Endothelial cell (in vitro differentiated cells): ENCODE results near the gene ENOSF1. TPM values are rescaled to one million over a fixed set of nuclear protein-coding genes. Genes with fewer than 3 reads are reported as not detected.

Source experiments
- DNase-seq: peaks from one replicate; pipeline ENCODE4 v3.0.0; 2021; ENCODE audit warnings: low spot score
- H3K27ac Mint-ChIP-seq: one replicate; pipeline ENCODE4 v1.8.0; 2021; ENCODE audit warnings: mixed read lengths, inconsistent platforms; ENCODE audit not compliant: unreplicated experiment
- H3K27me3 Mint-ChIP-seq: one replicate; pipeline ENCODE4 v1.8.0; 2021; ENCODE audit warnings: mild to moderate bottlenecking, moderate library complexity, mixed read lengths, inconsistent platforms; ENCODE audit not compliant: unreplicated experiment
- H3K36me3 Mint-ChIP-seq: one replicate; pipeline ENCODE4 v1.8.0; 2021; ENCODE audit warnings: mild to moderate bottlenecking, low read depth, mixed read lengths, inconsistent platforms; ENCODE audit not compliant: unreplicated experiment
- H3K4me1 Mint-ChIP-seq: one replicate; pipeline ENCODE4 v1.8.0; 2021; ENCODE audit warnings: mild to moderate bottlenecking, mixed read lengths, inconsistent platforms; ENCODE audit not compliant: unreplicated experiment
- H3K4me3 Mint-ChIP-seq: one replicate; pipeline ENCODE4 v1.8.0; 2021; ENCODE audit warnings: mild to moderate bottlenecking, mixed read lengths, inconsistent platforms; ENCODE audit not compliant: unreplicated experiment
- H3K9me3 Mint-ChIP-seq: one replicate; pipeline ENCODE4 v1.8.0; 2021; ENCODE audit warnings: mixed read lengths, inconsistent platforms; ENCODE audit not compliant: unreplicated experiment
- CTCF ChIP-seq: fragments of 200-600 bp; sonication (generic); IDR thresholded peaks from one replicate; pipeline ENCODE4 v1.5.0; 2021; ENCODE audit warnings: antibody characterized with exemption; ENCODE audit not compliant: unreplicated experiment
- total RNA-seq: library from RNA; stranded (reverse); fragmentation: NEBNext Ultra II Directional; extraction: Animal tissue kit (Norgen Biotek cat#: 25700); gene quantifications from one replicate; pipeline ENCODE4 v1.2.1, GENCODE V29; 2021; ENCODE audit not compliant: unreplicated experiment

ENOSF1 gene
- total RNA-seq, 1 donor from 2014 or later: 31.8 TPM

- no peaks in the 10 kb centered on the region for H3K27me3 Mint-ChIP-seq
- H3K9me3 Mint-ChIP-seq: no peaks in the 10 kb centered on the region
- H3K36me3 Mint-ChIP-seq: peaks cover 45% of the 10 kb centered on the region
Measured at GRCh38 chr18:669077-669476, 43.4 kb downstream of the ENOSF1 start.

GRCh38 chr18:668260-668659 is 44.2 kb downstream of the ENOSF1 start:
- H3K27me3 Mint-ChIP-seq: no peaks in the 10 kb centered on the region
- H3K4me3 Mint-ChIP-seq: peak overlapping the region; percentile 27
- no peak for TF ChIP-seq CTCF
- no peaks in the 10 kb centered on the region for H3K9me3 Mint-ChIP-seq
- no peak for DNase-seq
- no peaks in the 10 kb centered on the region for H3K4me1 Mint-ChIP-seq
- peaks cover 45% of the 10 kb centered on the region for H3K36me3 Mint-ChIP-seq
- H3K27ac Mint-ChIP-seq: peak overlapping the region; percentile 5

More at GRCh38 chr18:669077-669476, 43.4 kb downstream of the ENOSF1 start:
- TF ChIP-seq CTCF: no peak
- H3K4me1 Mint-ChIP-seq: no peaks in the 10 kb centered on the region
- no peak overlapping the region for H3K27ac Mint-ChIP-seq
- DNase-seq: no peak
- H3K4me3 Mint-ChIP-seq: no peak overlapping the region

- no peak overlapping the region for H3K27ac Mint-ChIP-seq
- H3K4me1 Mint-ChIP-seq: no peaks in the 10 kb centered on the region
- TF ChIP-seq CTCF: no peak
- no peak for DNase-seq
- H3K4me3 Mint-ChIP-seq: peak overlapping the region; percentile 76
- no peaks in the 10 kb centered on the region for H3K27me3 Mint-ChIP-seq
- peaks cover 43% of the 10 kb centered on the region for H3K36me3 Mint-ChIP-seq
- H3K9me3 Mint-ChIP-seq: no peaks in the 10 kb centered on the region
Measured at GRCh38 chr18:666628-667027, 45.8 kb downstream of the ENOSF1 start.

- Mint-ChIP-seq H3K4me1 (no peaks in the 10 kb centered on the region), H3K27me3 (no peaks in the 10 kb centered on the region), H3K36me3 (peaks cover 43% of the 10 kb centered on the region), H3K4me3 (peak overlapping the region; percentile 76), H3K27ac (no peak overlapping the region), H3K9me3 (no peaks in the 10 kb centered on the region)
- no peak for TF ChIP-seq CTCF
- DNase-seq: no peak
Measured at GRCh38 chr18:666177-666576, 46.3 kb downstream of the ENOSF1 start.

GRCh38 chr18:662197-662596 is 50.2 kb downstream of the ENOSF1 start:
- no peak for DNase-seq
- H3K4me3 Mint-ChIP-seq: peak overlapping the region; percentile 37
- H3K27me3 Mint-ChIP-seq: peaks cover 9% of the 10 kb centered on the region
- peaks cover 36% of the 10 kb centered on the region for H3K36me3 Mint-ChIP-seq
- H3K9me3 Mint-ChIP-seq: no peaks in the 10 kb centered on the region
- peaks cover 8% of the 10 kb centered on the region for H3K4me1 Mint-ChIP-seq
- no peak for TF ChIP-seq CTCF
- no peak overlapping the region for H3K27ac Mint-ChIP-seq
